HepG2 (cell line): Measurements from ENCODE around the gene JUND. TPM values are rescaled to one million over a fixed set of nuclear protein-coding genes. Genes with fewer than 3 reads are reported as not detected.
A peak's percentile ranks its signal among the peaks of the same experiment; 100 is the strongest.

Experiments used
- CAMTA2 ChIP-seq: sonication (generic); formaldehyde crosslinking; IDR thresholded peaks from 2 replicates; pipeline ENCODE4 v1.4.0; 2020; ENCODE audit warnings: mild to moderate bottlenecking, missing genetic modification reagents, borderline replicate concordance
- ERF ChIP-seq: IDR thresholded peaks from 2 replicates; pipeline ENCODE4 v1.6.1; 2018; ENCODE audit warnings: missing biosample characterization, missing genetic modification reagents
- FOXA3 ChIP-seq: IDR thresholded peaks from 2 replicates; pipeline ENCODE4 v1.6.1; 2016; ENCODE audit warnings: missing genetic modification reagents, missing compliant biosample characterization
- HOXA3 ChIP-seq: sonication (generic); formaldehyde crosslinking; IDR thresholded peaks from 2 replicates; pipeline ENCODE4 v1.5.0; 2020; ENCODE audit warnings: missing genetic modification reagents
- JUNB ChIP-seq: sonication (generic); formaldehyde crosslinking; IDR thresholded peaks from 2 replicates; pipeline ENCODE4 v1.8.0; 2022; ENCODE audit warnings: missing genetic modification reagents, mild to moderate bottlenecking, borderline replicate concordance
- MXD4 ChIP-seq: IDR thresholded peaks from 2 replicates; pipeline ENCODE4 v1.6.1; 2016; ENCODE audit warnings: mild to moderate bottlenecking, missing biosample characterization, missing genetic modification reagents
- RARA ChIP-seq: IDR thresholded peaks from 2 replicates; pipeline ENCODE4 v1.6.1; 2016; ENCODE audit warnings: missing genetic modification reagents, missing compliant biosample characterization
- SAFB2 ChIP-seq: sonication (generic); formaldehyde crosslinking; IDR thresholded peaks from 2 replicates; pipeline ENCODE4 v1.5.1; 2020; ENCODE audit warnings: missing genetic modification reagents, low read depth, mild to moderate bottlenecking, borderline replicate concordance
- SALL1 ChIP-seq: sonication (generic); formaldehyde crosslinking; IDR thresholded peaks from 2 replicates; pipeline ENCODE4 v1.8.0; 2022; ENCODE audit warnings: mild to moderate bottlenecking, missing genetic modification reagents
- U2AF2 ChIP-seq: fragments of 200-400 bp; formaldehyde crosslinking; IDR thresholded peaks from 2 replicates; pipeline ENCODE4 v1.6.1; 2017; ENCODE audit warnings: low read depth, mild to moderate bottlenecking, low read length
- YY1 ChIP-seq: IDR thresholded peaks from 2 replicates; pipeline ENCODE4 v1.6.1; 2011; ENCODE audit warnings: low read length, low read depth, moderate library complexity, mild to moderate bottlenecking; ENCODE audit not compliant: insufficient read depth, insufficient replicate concordance
- ZNF136 ChIP-seq: sonication (generic); formaldehyde crosslinking; IDR thresholded peaks from 2 replicates; pipeline ENCODE4 v1.8.1; 2022; ENCODE audit warnings: low read depth, mild to moderate bottlenecking, moderate library complexity, missing genetic modification reagents
- ZNF546 ChIP-seq: sonication (generic); formaldehyde crosslinking; conservative IDR thresholded peaks from 2 replicates; pipeline ENCODE4 v1.8.1; 2023; ENCODE audit warnings: mild to moderate bottlenecking, missing genetic modification reagents
- ZNF768 ChIP-seq: sonication (generic); formaldehyde crosslinking; IDR thresholded peaks from 2 replicates; pipeline ENCODE4 v1.4.0; 2020; ENCODE audit warnings: missing genetic modification reagents
- ZNF788 ChIP-seq: sonication (generic); formaldehyde crosslinking; IDR thresholded peaks from 2 replicates; pipeline ENCODE4 v1.5.0; 2020; ENCODE audit warnings: mild to moderate bottlenecking, missing genetic modification reagents, borderline replicate concordance
- ZSCAN21 ChIP-seq: sonication (generic); formaldehyde crosslinking; IDR thresholded peaks from 2 replicates; pipeline ENCODE4 v1.8.0; 2022; ENCODE audit warnings: mild to moderate bottlenecking, missing genetic modification reagents, moderate library complexity, borderline replicate concordance
- polyA plus RNA-seq, 8 experiments: library from polyadenylated mRNA; depleted of rRNA in 3 of 8; stranded (reverse) in 7 of 8; unstranded in 1 of 8; fragments of >200 nt; fragmentation: Illumina TruSeq in 4 of 8; extraction: Trizol in 4 of 8; gene quantifications; 2 replicates each; pipeline versions ENCODE4 v1.2.1 to v1.2.3, GENCODE V29; 2011 to 2016; ENCODE audit warnings: low read depth in 4 of 8, missing spikeins in 1 of 8, mixed read lengths in 1 of 8; ENCODE audit not compliant: insufficient read depth in 1 of 8
- total RNA-seq, 5 experiments: library from RNA; depleted of rRNA; stranded (reverse); fragments of >200 nt; fragmentation: Illumina TruSeq; extraction: Trizol; gene quantifications; 2 replicates each; pipeline ENCODE4 v1.2.3, GENCODE V29; 2016; ENCODE audit warnings: low read depth in 1 of 5
- TF ChIP-seq, protein P1 (sequence below): sonication (generic); formaldehyde crosslinking; IDR thresholded peaks from 2 replicates; pipeline ENCODE4 v1.5.0; 2020; ENCODE audit warnings: missing genetic modification reagents, mild to moderate bottlenecking, borderline replicate concordance
- TF ChIP-seq, protein P2 (sequence below): sonication (generic); formaldehyde crosslinking; IDR thresholded peaks from 2 replicates; pipeline ENCODE4 v1.4.0; 2020; ENCODE audit warnings: mild to moderate bottlenecking, missing genetic modification reagents
- TF ChIP-seq, protein P3 (sequence below): sonication (generic); formaldehyde crosslinking; conservative IDR thresholded peaks from 2 replicates; pipeline ENCODE4 v1.5.0; 2020; ENCODE audit warnings: missing genetic modification reagents
- TF ChIP-seq, protein P4 (sequence below): sonication (generic); formaldehyde crosslinking; IDR thresholded peaks from 2 replicates; pipeline ENCODE4 v1.4.0; 2020; ENCODE audit warnings: mild to moderate bottlenecking, low read depth, missing genetic modification reagents
- TF ChIP-seq, protein P5 (sequence below): sonication (generic); formaldehyde crosslinking; conservative IDR thresholded peaks from 2 replicates; pipeline ENCODE4 v1.4.0; 2020; ENCODE audit warnings: missing genetic modification reagents
- TF ChIP-seq, protein P6 (sequence below): IDR thresholded peaks from 2 replicates; pipeline ENCODE4 v1.6.1; 2016; ENCODE audit warnings: low read depth, borderline replicate concordance
- TF ChIP-seq, protein P7 (sequence below): sonication (generic); formaldehyde crosslinking; IDR thresholded peaks from 2 replicates; pipeline ENCODE4 v1.5.0; 2020; ENCODE audit warnings: mild to moderate bottlenecking, low read depth, missing genetic modification reagents, borderline replicate concordance

The JUND gene
- total and polyA plus RNA-seq, 2 of the 13 experiments (the other 11 are each of a cell fraction or from before 2014, with no cell fraction given), result 41.2 to 59.8 TPM

DNA sequence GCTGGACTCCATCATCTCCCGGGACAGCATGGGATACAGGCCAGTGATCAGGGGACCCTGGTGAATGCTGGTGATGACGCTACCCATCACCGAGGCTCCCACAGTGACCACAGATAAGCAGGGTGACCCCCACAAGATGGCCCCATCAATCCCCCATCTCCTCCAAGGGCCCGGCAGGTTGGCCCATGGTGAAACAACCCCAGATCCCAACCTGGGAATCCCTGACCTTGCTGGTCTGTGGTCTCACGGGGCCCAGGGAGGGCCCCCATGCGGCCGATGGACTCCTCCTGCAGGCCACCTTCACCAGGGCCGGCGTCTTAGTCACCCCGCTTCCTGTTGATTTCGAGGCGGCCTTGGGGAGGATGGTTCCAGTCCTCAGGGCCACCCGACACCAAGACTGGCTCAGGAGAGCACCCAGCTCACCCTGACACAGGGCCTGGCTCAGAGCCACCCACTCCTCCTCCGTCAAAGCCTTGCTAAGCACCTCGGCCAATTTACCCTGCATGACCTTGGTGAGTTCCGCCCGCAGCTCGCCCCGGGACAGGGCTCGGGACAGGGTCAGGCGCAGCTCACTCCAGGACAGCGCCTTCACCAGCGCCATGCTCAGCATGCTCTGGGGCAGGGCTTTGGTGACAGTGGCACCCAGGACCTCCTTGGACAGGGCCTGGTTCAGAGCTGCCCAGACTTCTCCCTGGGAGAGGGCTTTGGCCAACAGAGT is 17.1 kb downstream of the JUND start (continued):
- no peak; the same call in 1 of the 2 replicates for TF ChIP-seq ZSCAN21 (CRISPR knock-in tag)
- TF ChIP-seq MXD4, result no peak
- TF ChIP-seq ZNF136 (CRISPR knock-in tag), result no peak
- peak; percentile 37; the same call in 1 of the 2 replicates for TF ChIP-seq ZNF788 (CRISPR knock-in tag)
- TF ChIP-seq SALL1 (CRISPR knock-in tag), result 0 out of 2 replicates have a peak, but pooled peaks have one; percentile 23
- TF ChIP-seq, protein P1, sequence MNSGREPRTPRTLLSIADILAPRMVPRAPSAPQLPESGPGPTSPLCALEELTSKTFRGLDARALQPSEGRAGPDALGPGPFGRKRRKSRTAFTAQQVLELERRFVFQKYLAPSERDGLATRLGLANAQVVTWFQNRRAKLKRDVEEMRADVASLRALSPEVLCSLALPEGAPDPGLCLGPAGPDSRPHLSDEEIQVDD, result no peak
- TF ChIP-seq ERF (CRISPR knock-in tag), result peak; percentile 33; the same call in 1 of the 2 replicates
- TF ChIP-seq CAMTA2 (CRISPR knock-in tag), result no peak
- TF ChIP-seq U2AF2, result no peak
- TF ChIP-seq, protein P2, sequence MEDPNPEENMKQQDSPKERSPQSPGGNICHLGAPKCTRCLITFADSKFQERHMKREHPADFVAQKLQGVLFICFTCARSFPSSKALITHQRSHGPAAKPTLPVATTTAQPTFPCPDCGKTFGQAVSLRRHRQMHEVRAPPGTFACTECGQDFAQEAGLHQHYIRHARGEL (CRISPR knock-in tag), result no peak
- TF ChIP-seq, protein P3, sequence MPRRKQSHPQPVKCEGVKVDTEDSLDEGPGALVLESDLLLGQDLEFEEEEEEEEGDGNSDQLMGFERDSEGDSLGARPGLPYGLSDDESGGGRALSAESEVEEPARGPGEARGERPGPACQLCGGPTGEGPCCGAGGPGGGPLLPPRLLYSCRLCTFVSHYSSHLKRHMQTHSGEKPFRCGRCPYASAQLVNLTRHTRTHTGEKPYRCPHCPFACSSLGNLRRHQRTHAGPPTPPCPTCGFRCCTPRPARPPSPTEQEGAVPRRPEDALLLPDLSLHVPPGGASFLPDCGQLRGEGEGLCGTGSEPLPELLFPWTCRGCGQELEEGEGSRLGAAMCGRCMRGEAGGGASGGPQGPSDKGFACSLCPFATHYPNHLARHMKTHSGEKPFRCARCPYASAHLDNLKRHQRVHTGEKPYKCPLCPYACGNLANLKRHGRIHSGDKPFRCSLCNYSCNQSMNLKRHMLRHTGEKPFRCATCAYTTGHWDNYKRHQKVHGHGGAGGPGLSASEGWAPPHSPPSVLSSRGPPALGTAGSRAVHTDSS (CRISPR knock-in tag), result no peak
- no peak for TF ChIP-seq HOXA3 (CRISPR knock-in tag)
- TF ChIP-seq SAFB2 (CRISPR knock-in tag), result no peak
- TF ChIP-seq, protein P4, sequence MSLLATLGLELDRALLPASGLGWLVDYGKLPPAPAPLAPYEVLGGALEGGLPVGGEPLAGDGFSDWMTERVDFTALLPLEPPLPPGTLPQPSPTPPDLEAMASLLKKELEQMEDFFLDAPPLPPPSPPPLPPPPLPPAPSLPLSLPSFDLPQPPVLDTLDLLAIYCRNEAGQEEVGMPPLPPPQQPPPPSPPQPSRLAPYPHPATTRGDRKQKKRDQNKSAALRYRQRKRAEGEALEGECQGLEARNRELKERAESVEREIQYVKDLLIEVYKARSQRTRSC (CRISPR knock-in tag), result no peak
- TF ChIP-seq, protein P5, sequence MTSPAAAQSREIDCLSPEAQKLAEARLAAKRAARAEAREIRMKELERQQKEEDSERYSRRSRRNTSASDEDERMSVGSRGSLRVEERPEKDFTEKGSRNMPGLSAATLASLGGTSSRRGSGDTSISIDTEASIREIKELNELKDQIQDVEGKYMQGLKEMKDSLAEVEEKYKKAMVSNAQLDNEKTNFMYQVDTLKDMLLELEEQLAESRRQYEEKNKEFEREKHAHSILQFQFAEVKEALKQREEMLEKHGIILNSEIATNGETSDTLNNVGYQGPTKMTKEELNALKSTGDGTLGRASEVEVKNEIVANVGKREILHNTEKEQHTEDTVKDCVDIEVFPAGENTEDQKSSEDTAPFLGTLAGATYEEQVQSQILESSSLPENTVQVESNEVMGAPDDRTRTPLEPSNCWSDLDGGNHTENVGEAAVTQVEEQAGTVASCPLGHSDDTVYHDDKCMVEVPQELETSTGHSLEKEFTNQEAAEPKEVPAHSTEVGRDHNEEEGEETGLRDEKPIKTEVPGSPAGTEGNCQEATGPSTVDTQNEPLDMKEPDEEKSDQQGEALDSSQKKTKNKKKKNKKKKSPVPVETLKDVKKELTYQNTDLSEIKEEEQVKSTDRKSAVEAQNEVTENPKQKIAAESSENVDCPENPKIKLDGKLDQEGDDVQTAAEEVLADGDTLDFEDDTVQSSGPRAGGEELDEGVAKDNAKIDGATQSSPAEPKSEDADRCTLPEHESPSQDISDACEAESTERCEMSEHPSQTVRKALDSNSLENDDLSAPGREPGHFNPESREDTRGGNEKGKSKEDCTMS, result no peak
- no peak for TF ChIP-seq ZNF546
- no peak for TF ChIP-seq JUNB
- 0 out of 2 replicates have a peak, but pooled peaks have one; percentile 37 for TF ChIP-seq RARA (CRISPR knock-in tag)
- no peak for TF ChIP-seq YY1
- TF ChIP-seq ZNF768 (CRISPR knock-in tag), result no peak
- no peak for TF ChIP-seq FOXA3 (CRISPR knock-in tag)
- TF ChIP-seq, protein P6, sequence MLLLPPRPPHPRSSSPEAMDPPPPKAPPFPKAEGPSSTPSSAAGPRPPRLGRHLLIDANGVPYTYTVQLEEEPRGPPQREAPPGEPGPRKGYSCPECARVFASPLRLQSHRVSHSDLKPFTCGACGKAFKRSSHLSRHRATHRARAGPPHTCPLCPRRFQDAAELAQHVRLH, result no peak
- TF ChIP-seq, protein P7, sequence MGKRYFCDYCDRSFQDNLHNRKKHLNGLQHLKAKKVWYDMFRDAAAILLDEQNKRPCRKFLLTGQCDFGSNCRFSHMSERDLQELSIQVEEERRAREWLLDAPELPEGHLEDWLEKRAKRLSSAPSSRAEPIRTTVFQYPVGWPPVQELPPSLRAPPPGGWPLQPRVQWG (CRISPR knock-in tag), result no peak
